ENCODE results near the gene NRAP.

Gene NRAP

DNA sequence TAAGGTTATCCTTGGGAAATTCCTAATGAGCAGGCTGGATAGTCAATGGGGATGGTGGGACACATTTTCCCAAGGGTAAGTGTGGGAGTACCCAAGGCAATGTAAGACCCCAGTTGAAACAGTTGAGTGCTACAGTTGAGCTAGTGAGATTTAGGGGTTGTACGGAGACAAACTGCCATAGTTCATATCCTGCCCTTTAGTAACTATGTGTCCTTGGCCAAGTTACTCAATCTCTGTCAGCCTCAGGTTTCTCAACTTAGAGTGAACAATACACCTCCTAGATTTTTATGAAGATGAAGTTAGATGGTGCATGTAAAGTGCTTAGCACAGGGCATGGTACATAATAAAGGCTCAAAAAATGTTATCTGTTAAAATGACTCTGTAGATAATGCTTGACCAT is 90.5 kb downstream of the NRAP start:
- no peaks in the 10 kb centered on the region for H3K36me3 ChIP-seq (ENCODE audit: insufficient read depth, low read length)
- no peaks in the 10 kb centered on the region for H3K4me1 ChIP-seq (ENCODE audit: insufficient read depth, low read length, poor library complexity, severe bottlenecking)
- TF ChIP-seq, protein P1, sequence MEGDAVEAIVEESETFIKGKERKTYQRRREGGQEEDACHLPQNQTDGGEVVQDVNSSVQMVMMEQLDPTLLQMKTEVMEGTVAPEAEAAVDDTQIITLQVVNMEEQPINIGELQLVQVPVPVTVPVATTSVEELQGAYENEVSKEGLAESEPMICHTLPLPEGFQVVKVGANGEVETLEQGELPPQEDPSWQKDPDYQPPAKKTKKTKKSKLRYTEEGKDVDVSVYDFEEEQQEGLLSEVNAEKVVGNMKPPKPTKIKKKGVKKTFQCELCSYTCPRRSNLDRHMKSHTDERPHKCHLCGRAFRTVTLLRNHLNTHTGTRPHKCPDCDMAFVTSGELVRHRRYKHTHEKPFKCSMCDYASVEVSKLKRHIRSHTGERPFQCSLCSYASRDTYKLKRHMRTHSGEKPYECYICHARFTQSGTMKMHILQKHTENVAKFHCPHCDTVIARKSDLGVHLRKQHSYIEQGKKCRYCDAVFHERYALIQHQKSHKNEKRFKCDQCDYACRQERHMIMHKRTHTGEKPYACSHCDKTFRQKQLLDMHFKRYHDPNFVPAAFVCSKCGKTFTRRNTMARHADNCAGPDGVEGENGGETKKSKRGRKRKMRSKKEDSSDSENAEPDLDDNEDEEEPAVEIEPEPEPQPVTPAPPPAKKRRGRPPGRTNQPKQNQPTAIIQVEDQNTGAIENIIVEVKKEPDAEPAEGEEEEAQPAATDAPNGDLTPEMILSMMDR (conservative IDR thresholded peaks at IDR 0.05; ENCODE audit: low read length): no peak
- TF ChIP-seq EZH2phosphoT487 (IDR thresholded peaks at IDR 0.05; ENCODE audit: borderline replicate concordance): no peak
- H2AFZ ChIP-seq (ENCODE audit: low read length): no peak overlapping the region
- H3F3A ChIP-seq (ENCODE audit: low read depth): no peaks in the 10 kb centered on the region
- no peaks in the 10 kb centered on the region for H3K27me3 ChIP-seq (ENCODE audit: insufficient read depth, low read length, poor library complexity, severe bottlenecking)
- no peak overlapping the region for H3K9ac ChIP-seq (ENCODE audit: low read depth, low read length, poor library complexity, severe bottlenecking)
- H3K9me3 ChIP-seq (ENCODE audit: insufficient read depth, low read depth, low read length): no peaks in the 10 kb centered on the region
- no peaks in the 10 kb centered on the region for H3K79me2 ChIP-seq (ENCODE audit: insufficient read depth, low read length)
- H3K4me3 ChIP-seq (ENCODE audit: low read length, poor library complexity, severe bottlenecking): no peak overlapping the region
- H4K20me1 ChIP-seq (ENCODE audit: insufficient read depth, low read length, poor library complexity, severe bottlenecking): no peaks in the 10 kb centered on the region
- H3K4me2 ChIP-seq (ENCODE audit: low read depth, low read length, poor library complexity, severe bottlenecking): no peak overlapping the region
- no peaks in the 10 kb centered on the region for H3K9me2 ChIP-seq (replicated peaks; ENCODE audit: low read depth, low read length)

DNA sequence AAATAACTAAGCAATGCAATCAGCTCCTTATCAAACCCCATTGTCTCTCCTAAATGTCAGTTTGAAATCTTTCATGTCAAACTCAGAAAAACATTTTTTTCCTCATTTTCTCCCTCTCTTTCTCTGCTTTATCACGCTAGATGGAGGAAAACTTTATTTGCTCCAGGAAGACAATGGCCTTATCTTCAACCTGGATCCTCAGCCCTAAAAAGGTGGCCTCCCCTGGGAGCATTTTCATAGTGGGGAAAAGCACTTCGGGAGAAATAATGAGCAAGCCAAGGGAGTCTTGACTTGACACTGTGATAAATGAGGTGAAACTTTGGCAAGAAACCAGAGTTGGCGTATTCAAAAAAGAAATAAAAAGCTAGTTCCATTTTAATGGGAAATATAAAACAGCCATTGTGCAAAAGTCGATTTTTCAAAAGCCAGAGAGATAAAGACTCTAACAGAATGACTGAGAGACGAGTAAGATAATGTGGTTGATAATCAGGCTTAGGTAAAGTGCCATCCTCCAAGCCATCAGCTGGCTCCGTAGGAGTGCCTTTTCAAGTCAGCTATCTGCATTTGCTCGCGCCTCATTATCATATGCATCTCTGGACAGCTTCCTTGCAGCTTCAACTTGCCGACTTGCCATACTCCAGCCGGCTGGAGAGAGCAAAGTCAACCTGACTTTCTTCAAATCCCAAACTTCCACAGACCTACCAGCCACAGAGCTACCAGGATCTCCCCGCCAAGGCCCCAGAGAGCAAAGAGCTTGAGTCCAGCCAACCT is 91.1 kb downstream of the NRAP start:
- H3K9me3 ChIP-seq (ENCODE audit: insufficient read depth, low read depth, low read length): no peaks in the 10 kb centered on the region
- no peaks in the 10 kb centered on the region for H3F3A ChIP-seq (ENCODE audit: low read depth)
- no peak overlapping the region for H3K9ac ChIP-seq (ENCODE audit: low read depth, low read length, poor library complexity, severe bottlenecking)
- no peak overlapping the region for H3K4me3 ChIP-seq (ENCODE audit: low read length, poor library complexity, severe bottlenecking)
- no peaks in the 10 kb centered on the region for H3K36me3 ChIP-seq (ENCODE audit: insufficient read depth, low read length)
- no peaks in the 10 kb centered on the region for H3K27me3 ChIP-seq (ENCODE audit: insufficient read depth, low read length, poor library complexity, severe bottlenecking)
- H3K4me2 ChIP-seq (ENCODE audit: low read depth, low read length, poor library complexity, severe bottlenecking): no peak overlapping the region
- no peak overlapping the region for H2AFZ ChIP-seq (ENCODE audit: low read length)
- TF ChIP-seq EZH2phosphoT487 (IDR thresholded peaks at IDR 0.05; ENCODE audit: borderline replicate concordance): no peak
- TF ChIP-seq, protein P1 (conservative IDR thresholded peaks at IDR 0.05; ENCODE audit: low read length): no peak
- H3K4me1 ChIP-seq (ENCODE audit: insufficient read depth, low read length, poor library complexity, severe bottlenecking): no peaks in the 10 kb centered on the region
- no peaks in the 10 kb centered on the region for H3K9me2 ChIP-seq (replicated peaks; ENCODE audit: low read depth, low read length)
- H3K79me2 ChIP-seq (ENCODE audit: insufficient read depth, low read length): no peaks in the 10 kb centered on the region
- no peaks in the 10 kb centered on the region for H4K20me1 ChIP-seq (ENCODE audit: insufficient read depth, low read length, poor library complexity, severe bottlenecking)

DNA sequence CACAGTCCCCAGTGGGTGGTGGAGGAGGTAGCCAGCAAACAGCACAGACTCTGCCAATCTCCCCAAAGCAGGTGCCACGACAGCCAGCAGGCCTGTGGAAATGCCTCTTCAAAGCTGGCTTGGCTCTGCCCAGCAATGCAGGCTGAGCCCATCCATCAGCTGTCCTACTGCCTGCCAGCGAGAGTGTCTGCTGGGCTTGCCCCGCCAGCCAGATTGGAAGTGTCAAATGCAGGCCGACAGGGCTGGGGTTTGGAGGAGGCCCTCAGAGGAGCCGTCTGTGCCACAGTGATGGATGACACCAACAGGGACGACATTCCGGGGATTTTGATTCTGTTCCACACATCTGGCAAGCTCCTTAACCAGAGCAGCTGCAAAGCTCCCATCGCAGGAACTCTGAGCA is 94.3 kb downstream of the NRAP start:
- Histone ChIP-seq H4K20me1 (ENCODE audit: insufficient read depth, low read length, poor library complexity, severe bottlenecking) (no peaks in the 10 kb centered on the region), H3K4me2 (ENCODE audit: low read depth, low read length, poor library complexity, severe bottlenecking) (no peak overlapping the region), H2AFZ (ENCODE audit: low read length) (no peak overlapping the region), H3K9me3 (ENCODE audit: insufficient read depth, low read depth, low read length) (no peaks in the 10 kb centered on the region), H3K36me3 (ENCODE audit: insufficient read depth, low read length) (no peaks in the 10 kb centered on the region), H3K9me2 (replicated peaks; ENCODE audit: low read depth, low read length) (no peaks in the 10 kb centered on the region), H3K9ac (ENCODE audit: low read depth, low read length, poor library complexity, severe bottlenecking) (no peak overlapping the region), H3K79me2 (ENCODE audit: insufficient read depth, low read length) (no peaks in the 10 kb centered on the region), H3K4me3 (ENCODE audit: low read length, poor library complexity, severe bottlenecking) (no peak overlapping the region), H3K27me3 (ENCODE audit: insufficient read depth, low read length, poor library complexity, severe bottlenecking) (no peaks in the 10 kb centered on the region), H3K4me1 (ENCODE audit: insufficient read depth, low read length, poor library complexity, severe bottlenecking) (no peaks in the 10 kb centered on the region), H3F3A (ENCODE audit: low read depth) (no peaks in the 10 kb centered on the region)
- no peak for TF ChIP-seq EZH2phosphoT487 (IDR thresholded peaks at IDR 0.05; ENCODE audit: borderline replicate concordance)
- TF ChIP-seq, protein P1 (conservative IDR thresholded peaks at IDR 0.05; ENCODE audit: low read length): no peak
